Measurements from ENCODE around the gene RUBCNL. TPM values are rescaled to one million over a fixed set of nuclear protein-coding genes. Genes with fewer than 3 reads are reported as not detected.

RUBCNL gene
- total and polyA plus RNA-seq, 9 donors = 0.57 to 4.5 (median 1.5) TPM

DNA sequence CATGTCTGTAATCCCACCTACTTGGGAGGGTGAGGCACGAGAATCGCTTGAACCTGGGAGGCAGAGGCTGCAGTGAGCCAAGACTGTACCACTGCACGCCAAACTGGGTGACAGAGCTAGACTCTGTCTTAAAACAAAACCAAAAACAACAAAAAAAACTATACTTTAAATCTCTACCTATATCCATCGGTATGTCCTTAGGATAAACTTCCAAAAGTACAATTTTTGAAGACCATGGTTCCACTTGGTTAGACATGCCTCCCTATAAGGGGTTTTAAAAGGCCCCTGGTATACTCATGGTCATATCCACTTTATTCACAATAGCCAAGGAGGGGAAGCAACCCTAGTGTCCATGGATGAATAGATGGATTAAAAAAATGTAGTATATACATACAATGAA lies 39.8 kb downstream of the RUBCNL start:
- Histone ChIP-seq H3K4me3 (no peak overlapping the region), H3K36me3 (no peaks in the 10 kb centered on the region), H3K27me3 (no peaks in the 10 kb centered on the region), H3K27ac (no peak overlapping the region), H3K4me1 (ENCODE audit: insufficient read depth) (no peaks in the 10 kb centered on the region), H3K9me3 (no peaks in the 10 kb centered on the region)
- no peak for DNase-seq
- intact Hi-C loops (cut with DNase I) = no loop called here
- TF ChIP-seq POLR2A (IDR thresholded peaks at IDR 0.05) (no peak), EP300 (IDR thresholded peaks at IDR 0.05) (no peak)
- TF ChIP-seq, protein P1, sequence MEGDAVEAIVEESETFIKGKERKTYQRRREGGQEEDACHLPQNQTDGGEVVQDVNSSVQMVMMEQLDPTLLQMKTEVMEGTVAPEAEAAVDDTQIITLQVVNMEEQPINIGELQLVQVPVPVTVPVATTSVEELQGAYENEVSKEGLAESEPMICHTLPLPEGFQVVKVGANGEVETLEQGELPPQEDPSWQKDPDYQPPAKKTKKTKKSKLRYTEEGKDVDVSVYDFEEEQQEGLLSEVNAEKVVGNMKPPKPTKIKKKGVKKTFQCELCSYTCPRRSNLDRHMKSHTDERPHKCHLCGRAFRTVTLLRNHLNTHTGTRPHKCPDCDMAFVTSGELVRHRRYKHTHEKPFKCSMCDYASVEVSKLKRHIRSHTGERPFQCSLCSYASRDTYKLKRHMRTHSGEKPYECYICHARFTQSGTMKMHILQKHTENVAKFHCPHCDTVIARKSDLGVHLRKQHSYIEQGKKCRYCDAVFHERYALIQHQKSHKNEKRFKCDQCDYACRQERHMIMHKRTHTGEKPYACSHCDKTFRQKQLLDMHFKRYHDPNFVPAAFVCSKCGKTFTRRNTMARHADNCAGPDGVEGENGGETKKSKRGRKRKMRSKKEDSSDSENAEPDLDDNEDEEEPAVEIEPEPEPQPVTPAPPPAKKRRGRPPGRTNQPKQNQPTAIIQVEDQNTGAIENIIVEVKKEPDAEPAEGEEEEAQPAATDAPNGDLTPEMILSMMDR (IDR thresholded peaks at IDR 0.05) = no peak
- WGBS, 3 donors = 91 to 96% (median 95%) methylated on average over 4 of the region's 4 CpGs

DNA sequence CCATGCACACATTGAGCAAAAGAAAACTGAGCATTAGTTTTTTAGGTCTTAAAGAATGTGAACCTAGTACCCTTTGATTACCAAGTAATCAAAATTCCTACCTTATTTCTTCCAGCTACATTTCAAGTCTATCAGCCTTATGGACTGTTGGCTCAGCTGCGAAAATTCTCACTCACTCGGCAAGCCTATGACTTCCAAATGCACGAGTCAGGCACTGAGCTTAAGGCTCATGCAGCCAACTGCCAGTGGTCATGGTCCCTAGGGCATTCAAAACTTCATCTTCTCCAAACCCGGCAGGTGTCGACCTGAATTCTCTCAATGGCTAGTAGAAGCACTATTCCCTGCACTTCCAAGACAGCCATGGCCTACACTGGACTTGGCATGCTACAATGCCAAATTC lies 41.2 kb downstream of the RUBCNL start:
- DNase-seq = no peak
- Histone ChIP-seq H3K9me3 (no peaks in the 10 kb centered on the region), H3K36me3 (no peaks in the 10 kb centered on the region), H3K4me1 (ENCODE audit: insufficient read depth) (no peaks in the 10 kb centered on the region), H3K27me3 (no peaks in the 10 kb centered on the region), H3K27ac (no peak overlapping the region), H3K4me3 (no peak overlapping the region)
- 64 to 69% (median 66%) methylated on average over 5 of the region's 5 CpGs for WGBS, 3 donors
- intact Hi-C loops (cut with DNase I) = no loop called here
- TF ChIP-seq EP300 (IDR thresholded peaks at IDR 0.05) (no peak), POLR2A (IDR thresholded peaks at IDR 0.05) (no peak)
- TF ChIP-seq, protein P1 (IDR thresholded peaks at IDR 0.05) = no peak

DNA sequence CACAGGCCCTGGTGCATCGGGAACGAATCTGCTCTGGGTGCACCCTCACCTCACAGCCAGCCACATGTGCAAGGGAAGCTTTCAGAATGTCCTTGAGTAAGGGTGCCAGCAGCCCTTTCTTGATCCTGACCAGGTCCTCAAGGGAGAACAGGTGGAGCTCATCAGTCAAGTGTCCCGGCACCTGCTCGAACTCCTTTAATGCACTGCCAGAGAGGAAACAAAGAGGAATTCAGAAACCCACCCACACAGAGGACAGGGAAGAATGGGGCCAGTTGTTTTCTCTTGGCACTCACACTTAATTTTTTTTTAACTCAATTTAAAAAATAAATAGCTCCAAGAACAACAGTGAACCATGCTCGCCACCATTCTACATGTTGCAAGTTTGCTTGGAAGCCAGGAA lies 41.7 kb downstream of the RUBCNL start:
- no peaks in the 10 kb centered on the region for H3K9me3 ChIP-seq
- TF ChIP-seq, protein P1 (IDR thresholded peaks at IDR 0.05) = no peak
- no peak for TF ChIP-seq POLR2A (IDR thresholded peaks at IDR 0.05)
- TF ChIP-seq EP300 (IDR thresholded peaks at IDR 0.05) = no peak
- DNase-seq = no peak
- no peaks in the 10 kb centered on the region for H3K27me3 ChIP-seq
- H3K4me1 ChIP-seq (ENCODE audit: insufficient read depth) = no peaks in the 10 kb centered on the region
- intact Hi-C loops (cut with DNase I) = no loop called here
- no peak overlapping the region for H3K4me3 ChIP-seq
- H3K27ac ChIP-seq = no peak overlapping the region
- WGBS, 3 donors = 18 to 27% (median 22%) methylated on average over 5 of the region's 5 CpGs
- no peaks in the 10 kb centered on the region for H3K36me3 ChIP-seq

DNA sequence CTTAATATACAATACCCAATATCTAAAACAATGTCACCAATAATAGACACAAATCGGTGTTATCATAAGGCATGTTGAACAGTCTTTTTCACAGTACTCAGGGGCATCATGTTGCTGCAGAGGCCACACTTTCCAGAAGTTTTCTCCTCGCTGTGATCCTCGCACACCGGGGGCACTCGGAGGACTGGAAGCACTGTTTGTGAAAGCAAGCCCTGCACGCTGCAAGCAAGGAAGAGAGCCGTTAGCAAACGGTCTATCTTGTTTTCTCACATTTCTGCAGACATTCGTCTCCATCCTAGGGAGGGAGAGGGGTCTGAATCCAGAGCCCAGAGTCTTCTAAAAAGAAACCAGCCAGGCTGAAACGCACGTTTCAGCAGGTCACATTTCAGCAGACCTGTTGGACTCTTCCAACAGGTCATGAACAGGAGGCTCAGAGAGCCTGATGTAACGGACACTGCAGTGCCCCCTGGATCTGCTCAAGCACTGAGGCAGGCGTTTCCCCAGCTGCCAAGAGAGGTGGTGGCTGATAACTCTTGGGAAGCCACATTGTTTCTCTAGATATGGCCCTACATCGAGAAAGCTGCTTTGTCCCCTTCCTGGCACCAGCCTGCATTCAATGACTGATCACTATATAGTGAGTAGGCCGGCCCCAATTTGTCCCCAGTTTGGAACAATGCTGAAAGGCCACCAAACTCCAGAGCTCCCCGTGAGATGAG lies 43.6 kb downstream of the RUBCNL start:
- WGBS, 3 donors = 69 to 80% (median 77%) methylated on average over 16 of the region's 16 CpGs
- Histone ChIP-seq H3K27me3 (no peaks in the 10 kb centered on the region), H3K4me1 (ENCODE audit: insufficient read depth) (no peaks in the 10 kb centered on the region), H3K36me3 (no peaks in the 10 kb centered on the region), H3K27ac (no peak overlapping the region), H3K4me3 (no peak overlapping the region), H3K9me3 (no peaks in the 10 kb centered on the region)
- no peak for DNase-seq
- intact Hi-C loops (cut with DNase I) = no loop called here
- TF ChIP-seq EP300 (IDR thresholded peaks at IDR 0.05) = no peak
- TF ChIP-seq, protein P1 (IDR thresholded peaks at IDR 0.05) = no peak
- no peak for TF ChIP-seq POLR2A (IDR thresholded peaks at IDR 0.05)

All from ovary (tissue), 9 donors.